Parathyroid adenoma (tissue), 2 donors: ENCODE measurements around the gene CD300H.
"Not testable (repeated sequence)": the region's sequence is repeated elsewhere in the genome, so short reads cannot be mapped to it uniquely, and the experiment has no call there.

Source experiments
- H2AFZ ChIP-seq: fragments of 300-600 bp; sonication (generic); one replicate; pipeline ENCODE4 v1.7.0; 2017; ENCODE audit warnings: antibody characterized with exemption, mild to moderate bottlenecking
- H3K27ac ChIP-seq: fragments of 300-600 bp; sonication (generic); one replicate; pipeline ENCODE4 v1.7.0; 2017
- H3K27me3 ChIP-seq: fragments of 300-600 bp; sonication (generic); one replicate; pipeline ENCODE4 v1.7.0; 2017; ENCODE audit warnings: low read length; ENCODE audit not compliant: control insufficient read depth, insufficient read depth
- H3K36me3 ChIP-seq: fragments of 300-600 bp; sonication (generic); one replicate; pipeline ENCODE4 v1.7.0; 2017; ENCODE audit warnings: low read length; ENCODE audit not compliant: control insufficient read depth, insufficient read depth
- H3K4me1 ChIP-seq: fragments of 300-600 bp; sonication (generic); one replicate; pipeline ENCODE4 v1.7.0; 2017; ENCODE audit warnings: control low read depth
- H3K4me2 ChIP-seq: fragments of 300-600 bp; sonication (generic); one replicate; pipeline ENCODE4 v1.7.0; 2017; ENCODE audit warnings: low read length
- H3K4me3 ChIP-seq: fragments of 300-600 bp; sonication (generic); one replicate; pipeline ENCODE4 v1.7.0; 2017; ENCODE audit warnings: low read depth, low read length
- H3K79me2 ChIP-seq: fragments of 300-600 bp; sonication (generic); one replicate; pipeline ENCODE4 v1.7.0; 2017; ENCODE audit warnings: control low read depth
- H3K9ac ChIP-seq: fragments of 300-600 bp; sonication (generic); one replicate; pipeline ENCODE4 v1.7.0; 2017; ENCODE audit warnings: mild to moderate bottlenecking
- H3K9me3 ChIP-seq: fragments of 300-600 bp; sonication (generic); one replicate; pipeline ENCODE4 v1.7.0; 2017; ENCODE audit warnings: low read length; ENCODE audit not compliant: control insufficient read depth
- TF ChIP-seq, protein P1 (sequence below): fragments of 300-600 bp; sonication (generic); IDR thresholded peaks from one replicate; pipeline ENCODE4 v1.7.0; 2017; ENCODE audit warnings: antibody characterized with exemption, mild to moderate bottlenecking
- donor health status: primary hyperparathyroidism.

CD300H gene

DNA sequence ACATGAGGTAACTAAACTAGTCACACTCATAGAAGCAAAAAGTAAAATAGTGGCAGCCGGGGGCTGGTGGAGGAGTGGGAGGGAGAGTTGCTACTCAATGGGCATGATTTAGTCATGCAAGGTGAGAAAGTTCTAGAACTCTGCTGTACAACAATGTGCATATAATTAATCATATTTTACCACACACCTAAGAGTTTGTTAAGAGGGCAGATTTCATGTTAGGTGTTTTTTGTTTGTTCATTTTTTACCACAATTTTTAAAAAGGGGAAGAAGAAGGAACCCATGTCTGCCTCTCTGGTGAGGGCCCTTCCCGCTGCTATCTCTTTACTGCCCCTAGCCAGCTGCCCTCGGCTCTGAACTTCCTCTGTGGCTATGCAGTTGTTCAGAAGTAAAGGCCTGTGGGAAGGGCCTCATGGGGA, 47.3 kb downstream of the CD300H start:
- TF ChIP-seq, protein P1, sequence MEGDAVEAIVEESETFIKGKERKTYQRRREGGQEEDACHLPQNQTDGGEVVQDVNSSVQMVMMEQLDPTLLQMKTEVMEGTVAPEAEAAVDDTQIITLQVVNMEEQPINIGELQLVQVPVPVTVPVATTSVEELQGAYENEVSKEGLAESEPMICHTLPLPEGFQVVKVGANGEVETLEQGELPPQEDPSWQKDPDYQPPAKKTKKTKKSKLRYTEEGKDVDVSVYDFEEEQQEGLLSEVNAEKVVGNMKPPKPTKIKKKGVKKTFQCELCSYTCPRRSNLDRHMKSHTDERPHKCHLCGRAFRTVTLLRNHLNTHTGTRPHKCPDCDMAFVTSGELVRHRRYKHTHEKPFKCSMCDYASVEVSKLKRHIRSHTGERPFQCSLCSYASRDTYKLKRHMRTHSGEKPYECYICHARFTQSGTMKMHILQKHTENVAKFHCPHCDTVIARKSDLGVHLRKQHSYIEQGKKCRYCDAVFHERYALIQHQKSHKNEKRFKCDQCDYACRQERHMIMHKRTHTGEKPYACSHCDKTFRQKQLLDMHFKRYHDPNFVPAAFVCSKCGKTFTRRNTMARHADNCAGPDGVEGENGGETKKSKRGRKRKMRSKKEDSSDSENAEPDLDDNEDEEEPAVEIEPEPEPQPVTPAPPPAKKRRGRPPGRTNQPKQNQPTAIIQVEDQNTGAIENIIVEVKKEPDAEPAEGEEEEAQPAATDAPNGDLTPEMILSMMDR = no peak
- H3K79me2 ChIP-seq = no peaks in the 10 kb centered on the region

DNA sequence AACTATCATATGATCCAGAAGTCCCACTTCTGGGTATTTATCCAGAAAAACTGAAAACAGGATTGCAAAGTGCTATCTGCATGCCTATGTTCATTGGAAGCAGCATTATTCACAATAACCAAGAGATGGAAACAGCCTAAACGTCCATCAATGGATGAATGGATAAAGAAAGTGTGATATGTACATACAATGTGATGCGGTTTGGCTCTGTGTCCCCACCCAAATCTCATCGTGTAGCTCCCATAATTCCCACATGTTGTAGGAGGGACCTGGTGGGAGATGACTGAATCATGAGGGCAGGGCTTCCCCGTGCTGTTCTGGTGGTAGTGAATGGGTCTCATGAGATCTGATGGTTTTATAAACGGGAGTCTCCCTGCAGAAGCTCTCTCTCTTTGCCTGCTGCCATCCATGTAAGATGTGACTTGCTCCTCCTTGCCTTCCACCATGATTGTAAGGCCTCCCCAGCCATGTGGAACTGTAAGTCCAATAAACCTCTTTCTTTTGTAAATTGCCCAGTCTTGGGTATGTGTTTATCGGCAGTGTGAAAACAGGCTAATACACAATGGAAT, 48.8 kb downstream of the CD300H start:
- not testable (repeated sequence) for H3K27ac ChIP-seq, H3K9ac ChIP-seq, H3K79me2 ChIP-seq

More for the DNA sequence above, 47.3 kb downstream of the CD300H start:
- no peak overlapping the region for H3K4me2 ChIP-seq
- H3K4me3 ChIP-seq = no peak overlapping the region
- no peaks in the 10 kb centered on the region for H3K9me3 ChIP-seq
- H3K9ac ChIP-seq = no peak overlapping the region
- H3K27me3 ChIP-seq = no peaks in the 10 kb centered on the region
- no peaks in the 10 kb centered on the region for H3K4me1 ChIP-seq
- H3K27ac ChIP-seq = no peak overlapping the region
- no peak overlapping the region for H2AFZ ChIP-seq
- no peaks in the 10 kb centered on the region for H3K36me3 ChIP-seq

DNA sequence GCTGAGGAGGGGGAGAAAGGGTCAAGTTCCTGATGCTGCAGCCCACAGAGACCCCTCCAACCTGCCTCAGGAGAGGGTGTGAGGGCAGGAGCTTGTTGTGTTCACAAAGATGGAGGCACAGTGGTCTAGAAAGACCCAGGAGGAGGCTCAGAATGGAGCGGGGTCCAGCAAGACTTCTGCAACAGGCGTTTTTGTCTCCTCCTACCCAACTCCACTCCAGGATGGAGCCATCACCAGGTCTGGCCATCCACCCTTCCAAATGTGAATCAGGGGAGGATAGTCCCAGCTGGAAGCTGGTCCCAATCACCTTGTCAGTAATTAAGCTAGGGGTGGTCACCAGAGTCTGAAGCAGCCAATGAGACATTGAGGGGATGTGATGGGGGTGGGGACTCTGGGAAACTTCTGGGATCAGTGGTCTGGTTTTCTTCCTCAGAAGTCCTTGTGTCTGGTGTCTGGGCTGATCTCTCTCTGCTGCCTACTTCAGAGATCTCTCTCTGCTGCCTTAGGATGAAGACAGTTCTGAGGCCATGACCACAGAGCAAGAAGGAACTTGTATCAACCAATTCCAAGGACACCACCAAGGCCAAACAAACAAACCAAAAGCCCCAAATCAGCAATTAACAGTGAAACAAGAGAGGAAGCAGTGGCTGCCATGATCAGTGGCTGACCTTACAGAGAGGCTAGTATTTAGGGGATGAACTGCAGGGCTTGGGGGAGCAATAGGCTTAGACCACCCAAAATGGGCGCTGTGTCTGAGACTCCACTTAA, 50.6 kb downstream of the CD300H start:
- TF ChIP-seq, protein P1 = no peak
- no peaks in the 10 kb centered on the region for H3K4me1 ChIP-seq
- H3K36me3 ChIP-seq = no peaks in the 10 kb centered on the region
- H3K4me3 ChIP-seq = no peak overlapping the region
- no peaks in the 10 kb centered on the region for H3K27me3 ChIP-seq
- H3K27ac ChIP-seq = no peak overlapping the region
- no peak overlapping the region for H3K9ac ChIP-seq
- H3K9me3 ChIP-seq = no peaks in the 10 kb centered on the region
- H2AFZ ChIP-seq = no peak overlapping the region
- H3K79me2 ChIP-seq = no peaks in the 10 kb centered on the region
- no peak overlapping the region for H3K4me2 ChIP-seq

More for the DNA sequence above, 48.8 kb downstream of the CD300H start:
- H3K27me3 ChIP-seq, H2AFZ ChIP-seq, H3K4me3 ChIP-seq, H3K9me3 ChIP-seq, H3K4me2 ChIP-seq, H3K4me1 ChIP-seq, H3K36me3 ChIP-seq: not testable (repeated sequence)

DNA sequence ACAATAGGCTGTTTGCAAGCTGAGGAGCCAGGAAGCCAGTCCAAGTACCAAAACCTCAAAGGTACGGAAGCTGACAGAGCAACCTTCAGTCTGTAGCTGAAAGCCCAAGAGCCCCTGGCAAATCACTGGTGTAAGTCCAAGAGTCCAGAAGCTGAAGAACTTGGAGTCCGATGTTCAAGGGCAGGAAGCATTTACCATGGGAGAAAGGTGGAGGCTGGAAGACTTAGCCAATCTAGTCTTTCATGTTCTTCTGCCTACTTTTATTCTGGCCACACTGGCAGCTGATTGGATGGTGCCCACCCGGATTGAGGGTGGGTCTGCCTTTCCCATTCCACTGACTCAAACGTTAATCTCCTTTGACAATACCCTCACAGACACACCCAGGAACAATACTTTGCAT, 51.4 kb downstream of the CD300H start:
- H2AFZ ChIP-seq = no peak overlapping the region
- no peaks in the 10 kb centered on the region for H3K27me3 ChIP-seq
- no peak overlapping the region for H3K4me2 ChIP-seq
- no peaks in the 10 kb centered on the region for H3K9me3 ChIP-seq
- H3K4me1 ChIP-seq = no peaks in the 10 kb centered on the region
- no peak overlapping the region for H3K9ac ChIP-seq
- TF ChIP-seq, protein P1 = no peak
- H3K27ac ChIP-seq = no peak overlapping the region
- no peaks in the 10 kb centered on the region for H3K36me3 ChIP-seq
- H3K4me3 ChIP-seq = no peak overlapping the region
- no peaks in the 10 kb centered on the region for H3K79me2 ChIP-seq

DNA sequence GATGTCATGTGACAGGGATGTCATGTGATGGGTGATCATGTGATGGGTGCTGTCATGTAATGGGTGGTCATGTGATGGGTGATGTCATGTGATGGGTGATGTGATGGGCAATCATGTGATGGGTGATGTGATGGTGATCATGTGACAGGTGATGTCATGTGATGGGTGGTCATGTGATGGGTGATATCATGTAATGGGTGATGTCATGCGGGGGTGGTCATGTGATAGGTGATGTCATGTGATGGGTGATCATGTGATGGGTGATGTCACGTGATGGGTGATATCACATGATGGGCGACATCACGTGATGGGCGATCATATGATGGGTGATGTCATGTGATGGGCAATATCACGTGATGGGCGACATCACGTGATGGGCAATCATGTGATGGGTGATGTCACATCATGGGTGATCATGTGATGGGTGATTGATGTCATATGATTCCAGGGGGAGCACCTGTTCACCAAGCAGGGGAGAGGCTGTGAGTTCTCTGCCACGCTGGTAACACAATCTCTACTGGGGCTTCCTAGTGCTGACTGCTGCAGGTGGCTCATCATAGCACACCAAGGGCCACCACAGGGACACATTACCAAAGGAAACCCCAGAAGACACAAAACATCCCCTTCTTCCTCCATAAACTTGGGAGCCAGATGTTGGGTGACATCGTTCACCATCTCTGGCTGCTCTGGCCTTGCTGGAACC, 52.5 kb downstream of the CD300H start:
- TF ChIP-seq, protein P1 = no peak
- no peak overlapping the region for H3K4me3 ChIP-seq
- no peak overlapping the region for H3K4me2 ChIP-seq
- H3K4me1 ChIP-seq = no peaks in the 10 kb centered on the region
- H3K9me3 ChIP-seq = no peaks in the 10 kb centered on the region
- no peak overlapping the region for H3K27ac ChIP-seq
- no peak overlapping the region for H3K9ac ChIP-seq
- no peaks in the 10 kb centered on the region for H3K79me2 ChIP-seq
- H3K27me3 ChIP-seq = no peaks in the 10 kb centered on the region
- no peaks in the 10 kb centered on the region for H3K36me3 ChIP-seq
- no peak overlapping the region for H2AFZ ChIP-seq
